ENCODE data around the gene RNF145. TPM values are rescaled to one million over a fixed set of nuclear protein-coding genes. Genes with fewer than 3 reads are reported as not detected.

RNF145 gene
- total and polyA plus RNA-seq, 2 of the 13 experiments (the other 11 are each of a cell fraction or from before 2014, with no cell fraction given), result 24.6 TPM

- TF ChIP-seq HMG20B (CRISPR knock-in tag; conservative IDR thresholded peaks at IDR 0.05) (no peak), REXO4 (CRISPR knock-in tag; IDR thresholded peaks at IDR 0.05; ENCODE audit: borderline replicate concordance) (no peak), DNMT1 (CRISPR knock-in tag; IDR thresholded peaks at IDR 0.05) (peak; percentile 86; the same call in 1 of the 2 replicates), ZNF354B (CRISPR knock-in tag; IDR thresholded peaks at IDR 0.05) (no peak), SETDB1 (CRISPR knock-in tag; IDR thresholded peaks at IDR 0.05; ENCODE audit: borderline replicate concordance) (0 out of 2 replicates have a peak, but pooled peaks have one; percentile 49), HOMEZ (CRISPR knock-in tag; IDR thresholded peaks at IDR 0.05; ENCODE audit: low read depth) (no peak), CHCHD3 (CRISPR knock-in tag; IDR thresholded peaks at IDR 0.05) (no peak; the same call in 1 of the 2 replicates), E2F5 (CRISPR knock-in tag; conservative IDR thresholded peaks at IDR 0.05) (no peak), ZNF382 (CRISPR knock-in tag; IDR thresholded peaks at IDR 0.05; ENCODE audit: borderline replicate concordance) (no peak), GABPB1 (CRISPR knock-in tag; IDR thresholded peaks at IDR 0.05) (peak; percentile 60), SIX1 (CRISPR knock-in tag; IDR thresholded peaks at IDR 0.05; ENCODE audit: borderline replicate concordance) (no peak), POLR2G (IDR thresholded peaks at IDR 0.05; ENCODE audit: low read depth, low read length) (peak; percentile 60; the same call in 1 of the 2 replicates), RAD51 (IDR thresholded peaks at IDR 0.05; ENCODE audit: borderline replicate concordance) (no peak), KLF13 (CRISPR knock-in tag; IDR thresholded peaks at IDR 0.05) (no peak), HMG20A (CRISPR knock-in tag; IDR thresholded peaks at IDR 0.05; ENCODE audit: borderline replicate concordance) (no peak), ATM (IDR thresholded peaks at IDR 0.05; ENCODE audit: borderline replicate concordance) (no peak), PAWR (CRISPR knock-in tag; IDR thresholded peaks at IDR 0.05; ENCODE audit: borderline replicate concordance) (no peak), CTCF (CRISPR knock-in tag; IDR thresholded peaks at IDR 0.05) (no peak), ZNF335 (CRISPR knock-in tag; IDR thresholded peaks at IDR 0.05) (no peak; the same call in 1 of the 2 replicates), ZNF44 (CRISPR knock-in tag; IDR thresholded peaks at IDR 0.05) (0 out of 2 replicates have a peak, but pooled peaks have one; percentile 50), EED (CRISPR knock-in tag; IDR thresholded peaks at IDR 0.05) (0 out of 2 replicates have a peak, but pooled peaks have one; percentile 31), ARHGAP35 (CRISPR knock-in tag; IDR thresholded peaks at IDR 0.05; ENCODE audit: borderline replicate concordance) (no peak; the same call in 1 of the 2 replicates), ZBTB3 (CRISPR knock-in tag; IDR thresholded peaks at IDR 0.05; ENCODE audit: borderline replicate concordance, low read depth) (0 out of 2 replicates have a peak, but pooled peaks have one; percentile 47), ZNF329 (CRISPR knock-in tag; IDR thresholded peaks at IDR 0.05; ENCODE audit: low read depth) (0 out of 2 replicates have a peak, but pooled peaks have one; percentile 33), TBL1XR1 (IDR thresholded peaks at IDR 0.05; ENCODE audit: borderline replicate concordance, low read length, partially characterized antibody) (no peak), ZNF317 (CRISPR knock-in tag; IDR thresholded peaks at IDR 0.05) (0 out of 2 replicates have a peak, but pooled peaks have one; percentile 37)
Measured at GRCh38 chr5:159209438-159210209, at the start of gene RNF145 (continued).

Data from HepG2 (cell line).